DMS79 treated with DMSO at 0.1 percent for 48 hours (cell line): ENCODE measurements around the gene CACNB2.

Source experiments
- DNase-seq: peaks from one replicate; lab custom pipeline; 2025; lab: John Stamatoyannopoulos, UW

The CACNB2 gene

DNA sequence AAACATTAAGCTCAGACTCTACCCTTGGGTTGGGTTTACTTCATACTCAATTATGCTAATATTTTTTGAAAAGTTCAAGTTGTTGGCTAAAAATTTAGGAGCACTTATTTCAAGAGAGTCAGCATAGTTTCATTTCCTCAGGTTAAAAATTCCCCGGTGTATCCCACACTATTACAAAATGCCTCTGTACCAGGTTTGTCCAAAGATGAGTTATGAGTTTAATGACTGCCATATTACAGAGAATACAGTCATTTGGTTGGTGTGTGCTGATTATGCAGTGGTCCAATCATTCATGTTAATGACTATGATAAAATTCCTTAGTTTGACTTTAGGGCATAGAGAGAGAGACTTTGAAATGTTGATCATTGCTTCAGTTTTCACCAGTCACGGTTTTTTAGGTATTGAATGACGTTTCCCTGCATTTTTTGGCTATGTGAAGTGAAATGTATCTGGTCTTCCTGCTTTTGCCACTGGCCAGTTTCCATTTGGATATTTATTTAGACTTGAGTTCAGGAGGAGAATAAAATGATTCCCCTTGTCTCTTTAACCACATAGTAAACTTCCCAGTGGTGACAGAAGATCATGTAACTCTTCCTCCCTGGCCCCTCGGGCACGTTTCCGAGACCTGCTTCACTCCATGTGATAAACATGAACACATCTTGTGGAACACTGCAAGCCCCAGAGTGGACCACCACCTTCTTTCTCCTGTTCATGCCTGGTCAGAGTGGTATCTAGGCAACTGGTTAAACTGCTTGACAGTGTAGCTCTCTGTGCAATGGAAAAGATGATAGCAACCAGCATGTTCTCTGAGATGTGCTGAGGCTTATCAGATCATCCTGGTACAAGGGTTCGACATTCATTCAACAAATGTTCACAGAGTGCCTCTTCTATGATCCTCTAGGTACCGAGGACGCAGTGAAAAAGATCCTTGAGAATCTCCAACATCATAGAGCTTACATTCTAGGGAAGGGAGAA is 153.6 kb downstream of the CACNB2 start:
- no peak for DNase-seq

- no peak for DNase-seq
Observed at GRCh38 chr10:18294633-18295032, 154.4 kb downstream of the CACNB2 start.

- no peak for DNase-seq
Observed at GRCh38 chr10:18297659-18298058, 157.4 kb downstream of the CACNB2 start.

DNA sequence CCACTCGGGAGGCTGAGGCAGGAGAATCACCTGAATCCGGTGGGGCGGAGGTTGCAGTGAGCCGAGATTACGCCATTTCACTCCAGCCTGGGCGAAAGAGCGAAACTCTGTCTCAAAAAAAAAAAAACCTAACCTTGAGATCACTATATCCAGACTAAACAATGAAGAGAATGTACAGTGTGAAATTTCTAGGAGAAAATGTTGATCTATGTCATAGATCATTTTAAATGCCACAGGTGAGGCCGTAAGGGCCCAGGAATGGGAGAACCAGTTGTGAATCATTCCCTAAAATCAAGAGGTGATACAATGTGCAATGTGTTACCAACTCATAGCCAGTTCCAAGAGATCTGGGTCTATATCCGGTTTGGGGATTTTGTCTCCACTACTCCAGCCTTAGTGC is 158.0 kb downstream of the CACNB2 start:
- no peak for DNase-seq

GRCh38 chr10:18303851-18304801 is 163.9 kb downstream of the CACNB2 start:
- no peak for DNase-seq

- no peak for DNase-seq
Observed at GRCh38 chr10:18306031-18306430, 165.8 kb downstream of the CACNB2 start.

- DNase-seq = no peak
Observed at GRCh38 chr10:18308600-18308999, 168.4 kb downstream of the CACNB2 start.

DNA sequence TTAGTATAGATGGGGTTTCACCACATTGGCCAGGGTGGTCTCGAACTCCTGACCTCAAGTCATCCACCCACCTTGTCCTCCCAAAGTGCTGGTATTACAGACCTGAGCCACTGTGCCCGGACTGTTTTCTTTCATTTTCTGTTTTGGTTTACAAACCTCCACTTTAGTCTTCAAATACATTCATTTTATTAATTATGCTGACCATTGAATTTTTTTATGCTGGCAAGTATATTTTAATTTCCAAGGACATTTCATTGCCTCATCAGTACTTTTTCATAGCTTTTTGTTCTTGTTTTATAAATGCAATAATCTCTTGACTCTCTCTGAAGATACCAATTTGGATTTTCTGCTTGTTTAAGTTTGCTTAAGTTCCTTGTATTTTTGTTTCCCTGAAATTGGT is 170.5 kb downstream of the CACNB2 start:
- DNase-seq = no peak

GRCh38 chr10:18312374-18313139 is 172.3 kb downstream of the CACNB2 start:
- DNase-seq = no peak

DNA sequence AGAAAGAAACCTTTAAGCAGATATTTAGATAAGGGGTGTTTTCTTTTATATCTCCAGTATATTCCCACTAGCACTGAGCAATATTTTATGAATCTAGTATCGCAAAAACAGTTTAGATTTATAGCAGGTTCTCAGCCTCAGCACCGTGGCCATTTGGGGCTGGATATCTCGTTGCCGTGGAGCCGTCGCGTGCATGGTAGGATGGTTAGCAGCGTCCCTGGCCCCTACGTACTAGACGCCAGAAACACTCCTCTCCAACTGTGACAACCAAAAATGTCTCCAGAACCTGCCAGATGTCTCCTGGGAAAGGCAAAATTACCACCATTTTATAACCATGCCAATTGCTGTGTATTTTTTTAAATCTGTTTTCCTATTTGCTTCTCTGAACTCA is 172.9 kb downstream of the CACNB2 start:
- no peak for DNase-seq

- DNase-seq = no peak
Observed at GRCh38 chr10:18313626-18314025, 173.4 kb downstream of the CACNB2 start.

GRCh38 chr10:18319628-18320027 is 179.4 kb downstream of the CACNB2 start:
- DNase-seq = no peak

DNA sequence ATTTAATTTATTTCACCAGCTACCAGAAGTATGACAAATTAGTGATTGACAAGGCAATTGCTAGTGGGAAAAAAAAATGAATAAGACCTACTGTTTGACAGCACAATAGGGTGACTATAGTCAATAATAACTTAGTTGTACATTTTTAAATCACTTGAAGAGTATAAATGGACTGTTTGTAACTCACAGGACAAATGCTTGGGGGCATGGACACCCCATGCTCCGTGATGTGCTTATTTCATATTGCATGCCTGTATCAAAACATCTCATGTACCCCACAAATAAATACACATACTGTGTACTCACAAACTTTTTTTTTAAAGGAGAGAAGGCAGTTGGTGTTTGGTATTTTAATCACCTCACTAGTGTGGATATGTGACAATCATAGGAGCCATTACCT is 181.1 kb downstream of the CACNB2 start:
- DNase-seq = no peak

GRCh38 chr10:18323916-18324315 is 183.7 kb downstream of the CACNB2 start:
- no peak for DNase-seq

DNA sequence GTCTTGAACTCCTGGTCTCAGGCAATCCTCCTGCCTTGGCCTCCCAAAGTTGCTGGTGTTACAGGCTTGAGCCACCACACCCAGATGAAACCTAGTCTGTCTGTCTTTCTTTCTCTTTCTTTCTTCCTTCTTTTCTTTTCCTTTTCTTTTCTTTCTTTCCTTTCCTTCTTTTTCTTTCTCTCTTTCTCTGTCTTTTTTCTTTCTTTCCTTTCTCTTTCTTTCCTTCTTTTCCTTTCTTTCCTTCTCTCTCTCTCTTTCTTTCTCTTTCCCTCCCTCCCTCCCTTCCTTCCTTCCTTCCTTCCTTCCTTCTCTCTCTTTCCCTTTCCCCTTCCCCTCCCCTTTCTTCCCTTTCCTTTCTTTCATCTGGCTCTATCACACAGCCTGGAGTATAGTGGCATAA is 185.2 kb downstream of the CACNB2 start:
- no peak for DNase-seq

- DNase-seq = no peak
Observed at GRCh38 chr10:18325889-18326531, 185.8 kb downstream of the CACNB2 start.

GRCh38 chr10:18328941-18329340 is 188.7 kb downstream of the CACNB2 start:
- no peak for DNase-seq

DNA sequence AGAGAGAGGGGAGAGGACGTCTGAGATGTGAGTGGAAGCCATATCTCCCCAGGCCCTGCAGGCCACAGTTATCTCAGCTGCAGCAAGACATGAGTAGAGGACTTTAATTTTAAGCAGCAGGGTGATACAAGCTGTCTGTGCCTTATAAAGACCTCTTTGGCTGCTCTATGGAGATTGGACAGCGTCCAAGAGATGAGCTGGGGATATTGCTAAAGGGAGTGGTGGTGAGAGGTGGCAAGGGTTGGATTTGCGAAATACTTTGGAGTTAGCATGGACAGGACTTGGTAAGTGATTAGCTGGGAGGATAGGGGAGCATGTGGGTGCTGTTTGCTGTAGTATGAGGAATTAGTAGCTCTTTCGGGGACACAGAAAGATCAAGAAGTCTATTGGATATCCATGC is 191.8 kb downstream of the CACNB2 start:
- no peak for DNase-seq

DNA sequence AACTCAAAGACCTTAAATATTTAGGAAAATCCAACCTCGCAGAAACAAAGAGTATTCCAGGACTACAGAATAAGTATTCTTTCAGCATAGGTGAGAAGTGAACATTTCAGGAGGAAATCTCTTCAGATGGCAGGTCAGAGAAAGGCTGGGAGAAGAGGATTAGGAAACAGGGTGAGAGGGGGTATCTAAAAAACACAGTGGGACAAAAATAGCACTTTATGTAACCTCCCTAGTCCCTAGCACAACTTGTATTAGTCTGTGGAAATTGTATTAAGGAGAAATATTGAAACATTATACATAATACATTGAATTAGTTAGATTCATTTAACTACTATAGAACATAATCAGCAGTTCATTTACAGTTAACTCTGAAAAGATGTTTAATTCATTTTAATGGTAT is 192.3 kb downstream of the CACNB2 start:
- DNase-seq = no peak

GRCh38 chr10:18333621-18334020 is 193.4 kb downstream of the CACNB2 start:
- DNase-seq = no peak

DNA sequence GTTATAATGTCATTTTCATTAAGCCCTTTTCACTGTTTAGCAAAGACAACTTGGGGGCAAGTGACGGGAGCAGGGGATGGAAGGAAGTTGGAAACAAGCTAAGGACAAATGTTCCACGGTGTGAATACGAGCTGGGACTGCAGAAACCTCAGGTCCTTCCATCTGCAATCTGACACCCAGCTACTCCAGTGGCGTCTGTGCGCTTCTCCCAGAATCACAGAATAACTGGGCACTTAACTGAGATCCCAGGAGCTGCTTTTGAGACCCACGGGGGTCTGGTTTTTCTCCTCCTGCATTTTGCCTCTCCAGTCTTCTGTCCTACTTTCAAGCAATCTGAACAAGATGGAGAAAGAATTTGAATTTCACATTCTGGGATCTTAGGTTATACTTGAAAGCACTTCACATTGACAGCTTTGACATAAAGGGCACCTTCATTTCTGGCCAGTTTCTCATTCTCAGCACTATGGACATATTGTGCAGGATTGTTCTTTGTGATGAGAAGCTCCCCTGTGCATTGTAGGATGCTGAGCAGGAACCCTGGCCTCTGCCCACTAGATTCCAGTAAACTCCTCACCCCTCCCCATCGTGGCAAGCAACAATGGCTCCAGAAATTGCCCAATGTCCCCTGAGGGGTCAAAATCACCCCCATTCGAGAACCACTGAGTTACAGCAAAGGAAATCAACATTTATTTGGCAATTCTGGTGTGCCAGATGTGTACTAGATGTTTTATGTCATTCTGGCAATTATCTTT is 194.1 kb downstream of the CACNB2 start:
- DNase-seq = no peak
